SK-N-SH (cell line): ENCODE results near the gene CDC27.

Experiments
- CTCF ChIP-seq: fragments of 200-600 bp; sonication (generic); IDR thresholded peaks from 2 replicates; pipeline ENCODE4 v1.6.1; 2017; ENCODE audit warnings: antibody characterized with exemption, mild to moderate bottlenecking, moderate library complexity
- SMC3 ChIP-seq: IDR thresholded peaks from 2 replicates; pipeline ENCODE4 v1.6.1; 2012; ENCODE audit warnings: low read depth, low read length, improper control_type of control experiment
- USF2 ChIP-seq: fragments of 150-350 bp; IDR thresholded peaks from 2 replicates; pipeline ENCODE4 v1.6.1; 2017; ENCODE audit warnings: antibody characterized with exemption, low read length, low read depth, borderline replicate concordance
- ZBTB33 ChIP-seq: IDR thresholded peaks from 2 replicates; pipeline ENCODE4 v1.4.0; 2012; ENCODE audit warnings: low read depth, borderline replicate concordance

DNA sequence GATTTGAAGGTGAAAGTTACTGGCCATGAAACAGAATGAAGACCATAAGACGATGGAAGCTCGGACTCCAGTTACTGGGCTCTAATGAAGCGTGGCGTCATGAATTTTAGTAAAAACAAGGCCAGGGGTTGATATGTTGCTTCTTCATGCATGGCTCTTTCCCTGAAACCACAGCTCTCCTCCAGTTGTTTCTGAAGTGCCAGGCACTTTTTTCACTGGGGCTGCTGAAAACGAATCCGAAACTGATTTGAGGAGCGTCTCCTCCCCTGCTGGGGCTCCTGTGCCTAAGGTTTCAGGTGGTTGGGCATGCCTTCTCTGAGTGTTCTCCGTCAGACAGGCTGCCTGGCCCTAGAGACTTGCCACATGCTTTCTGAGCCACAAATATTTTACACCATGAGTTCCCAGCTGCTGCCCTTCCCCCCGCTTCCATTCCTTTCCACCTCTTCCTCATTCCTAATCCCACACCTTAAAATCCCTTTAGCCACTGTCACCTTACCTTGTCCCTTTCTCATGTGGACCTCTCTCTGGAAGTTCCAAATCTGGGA is 16.4 kb upstream of the CDC27 start:
- no peak for TF ChIP-seq CTCF
- no peak for TF ChIP-seq ZBTB33
- no peak for TF ChIP-seq SMC3
- TF ChIP-seq USF2, result no peak
